ENCODE data around the gene NOX4. TPM values are rescaled to one million over a fixed set of nuclear protein-coding genes. Genes with fewer than 3 reads are reported as not detected.

NOX4 gene
- total and polyA plus RNA-seq, 9 of the 15 experiments (the other 6 are each of a cell fraction or from before 2014, with no cell fraction given) = not detected

DNA sequence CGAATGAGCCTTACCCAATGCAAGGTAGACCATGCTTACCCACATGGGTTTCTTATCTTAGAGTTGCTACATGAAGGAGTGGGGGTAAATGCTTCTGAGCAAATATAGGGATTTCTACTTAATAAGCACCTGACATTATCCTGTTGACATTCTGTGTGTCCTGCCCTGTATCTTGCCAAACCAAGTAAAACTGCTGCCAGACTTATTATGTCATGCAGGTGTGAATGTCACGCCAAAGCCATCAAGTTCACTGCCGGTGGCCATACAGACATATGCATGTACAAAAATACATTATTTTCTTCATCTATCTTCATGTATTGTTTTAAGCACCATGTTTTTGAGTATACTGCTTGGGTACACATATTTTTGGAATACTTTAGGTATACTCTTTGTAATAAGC lies 70.2 kb downstream of the NOX4 start (continued):
- TF ChIP-seq, protein P1, sequence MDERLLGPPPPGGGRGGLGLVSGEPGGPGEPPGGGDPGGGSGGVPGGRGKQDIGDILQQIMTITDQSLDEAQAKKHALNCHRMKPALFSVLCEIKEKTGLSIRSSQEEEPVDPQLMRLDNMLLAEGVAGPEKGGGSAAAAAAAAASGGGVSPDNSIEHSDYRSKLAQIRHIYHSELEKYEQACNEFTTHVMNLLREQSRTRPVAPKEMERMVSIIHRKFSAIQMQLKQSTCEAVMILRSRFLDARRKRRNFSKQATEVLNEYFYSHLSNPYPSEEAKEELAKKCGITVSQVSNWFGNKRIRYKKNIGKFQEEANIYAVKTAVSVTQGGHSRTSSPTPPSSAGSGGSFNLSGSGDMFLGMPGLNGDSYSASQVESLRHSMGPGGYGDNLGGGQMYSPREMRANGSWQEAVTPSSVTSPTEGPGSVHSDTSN (CRISPR knock-in tag; IDR thresholded peaks at IDR 0.05; ENCODE audit: low read depth) = no peak
- TF ChIP-seq, protein P1 (tag; conservative IDR thresholded peaks at IDR 0.05; ENCODE audit: low read depth) = no peak
- TF ChIP-seq U2AF1 (optimal IDR thresholded peaks at IDR 0.05; ENCODE audit: low read depth, low read length) (no peak), EP300 (IDR thresholded peaks at IDR 0.05; ENCODE audit: low read length) (no peak), HDAC3 (IDR thresholded peaks at IDR 0.05; ENCODE audit: borderline replicate concordance, partially characterized antibody) (no peak), NRF1 (conservative IDR thresholded peaks at IDR 0.05 in 1 of 2, IDR thresholded peaks at IDR 0.05 in 1 of 2) (no peak), HLTF (IDR thresholded peaks at IDR 0.05) (no peak), HNRNPK (IDR thresholded peaks at IDR 0.05; ENCODE audit: low read depth, low read length, poor library complexity, severe bottlenecking) (no peak)
- TF ChIP-seq, protein P2, sequence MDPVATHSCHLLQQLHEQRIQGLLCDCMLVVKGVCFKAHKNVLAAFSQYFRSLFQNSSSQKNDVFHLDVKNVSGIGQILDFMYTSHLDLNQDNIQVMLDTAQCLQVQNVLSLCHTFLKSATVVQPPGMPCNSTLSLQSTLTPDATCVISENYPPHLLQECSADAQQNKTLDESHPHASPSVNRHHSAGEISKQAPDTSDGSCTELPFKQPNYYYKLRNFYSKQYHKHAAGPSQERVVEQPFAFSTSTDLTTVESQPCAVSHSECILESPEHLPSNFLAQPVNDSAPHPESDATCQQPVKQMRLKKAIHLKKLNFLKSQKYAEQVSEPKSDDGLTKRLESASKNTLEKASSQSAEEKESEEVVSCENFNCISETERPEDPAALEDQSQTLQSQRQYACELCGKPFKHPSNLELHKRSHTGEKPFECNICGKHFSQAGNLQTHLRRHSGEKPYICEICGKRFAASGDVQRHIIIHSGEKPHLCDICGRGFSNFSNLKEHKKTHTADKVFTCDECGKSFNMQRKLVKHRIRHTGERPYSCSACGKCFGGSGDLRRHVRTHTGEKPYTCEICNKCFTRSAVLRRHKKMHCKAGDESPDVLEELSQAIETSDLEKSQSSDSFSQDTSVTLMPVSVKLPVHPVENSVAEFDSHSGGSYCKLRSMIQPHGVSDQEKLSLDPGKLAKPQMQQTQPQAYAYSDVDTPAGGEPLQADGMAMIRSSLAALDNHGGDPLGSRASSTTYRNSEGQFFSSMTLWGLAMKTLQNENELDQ (CRISPR knock-in tag; IDR thresholded peaks at IDR 0.05; ENCODE audit: borderline replicate concordance) = no peak

All from K562 (cell line).